GM21528 (cell line): Measurements from ENCODE around the gene PRDM16.
"Not testable (repeated sequence)": the region's sequence is repeated elsewhere in the genome, so short reads cannot be mapped to it uniquely, and the experiment has no call there.

Experiments
- ATAC-seq: cut with Tn5 transposase; IDR thresholded peaks from one replicate; pipeline ENCODE4 v1.9.1; 2021; ENCODE audit warnings: mild to moderate bottlenecking, moderate library complexity; ENCODE audit not compliant: unreplicated experiment, low FRiP score

The PRDM16 gene

DNA sequence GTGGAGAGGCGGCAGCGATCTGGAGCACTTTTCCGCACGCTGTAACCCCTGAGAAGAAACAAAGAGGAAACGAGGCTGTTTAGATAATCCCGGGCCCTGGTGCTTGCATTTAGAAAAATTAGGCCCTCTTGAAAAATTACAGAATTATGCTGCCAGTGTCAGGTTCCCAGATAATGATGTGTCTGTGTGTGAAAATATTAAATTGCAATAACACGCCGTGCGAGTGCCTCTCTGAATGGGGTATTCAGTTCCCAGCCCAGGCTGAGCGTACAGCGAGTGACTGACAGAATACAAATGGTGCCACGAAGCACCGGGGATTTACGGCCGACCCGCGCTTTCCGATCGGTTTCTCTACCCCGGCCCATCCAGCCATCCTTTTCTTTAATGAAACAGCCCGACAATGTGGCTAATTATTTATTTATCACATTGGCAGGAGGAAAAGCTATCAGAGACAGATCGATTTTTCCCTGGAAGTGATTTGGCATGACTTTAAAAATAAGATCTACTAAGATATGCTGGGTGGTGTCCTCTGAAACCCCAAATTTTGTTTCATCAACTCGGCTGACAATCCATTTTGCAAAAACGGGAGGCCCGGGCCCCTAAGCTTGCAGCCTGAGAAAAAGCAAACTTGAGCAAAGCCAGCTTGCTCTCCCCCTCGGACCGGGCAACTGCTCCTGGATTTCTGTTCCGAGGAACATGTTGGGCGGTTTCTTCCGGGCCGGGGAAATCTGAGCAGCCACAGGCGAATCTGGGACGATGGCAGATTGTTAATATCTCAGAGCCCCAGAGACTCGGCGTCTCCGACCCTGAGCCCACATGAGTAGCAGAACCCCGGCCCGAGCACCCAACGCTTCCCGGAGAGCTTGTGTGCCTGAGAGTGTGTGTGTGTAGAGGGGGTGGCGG is 11.3 kb downstream of the PRDM16 start:
- no peak for ATAC-seq

DNA sequence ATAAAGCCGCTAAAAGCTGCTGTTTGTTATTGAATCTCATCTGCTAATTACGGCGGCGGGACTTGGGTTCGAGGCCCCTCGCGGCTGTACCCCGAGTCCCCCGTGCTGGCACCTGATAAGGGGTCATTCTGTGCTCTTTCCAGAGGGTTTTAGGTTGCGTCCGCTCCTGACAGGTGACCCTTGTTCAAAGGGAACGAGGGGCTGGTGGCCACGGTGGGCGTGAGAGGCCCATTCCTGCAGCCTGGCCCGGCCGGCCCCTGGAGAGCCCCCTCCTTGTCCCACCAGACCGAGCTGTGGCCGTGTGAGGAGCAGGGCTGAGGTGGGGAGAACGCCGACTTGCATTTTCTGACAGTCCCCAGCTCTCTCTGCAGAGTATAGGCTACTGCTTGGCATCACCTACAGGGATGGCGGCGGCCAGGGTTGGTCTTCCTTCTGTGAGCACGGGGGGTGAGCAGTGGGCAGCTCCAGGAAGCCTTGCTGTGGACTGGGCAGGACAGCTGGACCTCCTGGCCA is 12.2 kb downstream of the PRDM16 start:
- ATAC-seq = no peak

DNA sequence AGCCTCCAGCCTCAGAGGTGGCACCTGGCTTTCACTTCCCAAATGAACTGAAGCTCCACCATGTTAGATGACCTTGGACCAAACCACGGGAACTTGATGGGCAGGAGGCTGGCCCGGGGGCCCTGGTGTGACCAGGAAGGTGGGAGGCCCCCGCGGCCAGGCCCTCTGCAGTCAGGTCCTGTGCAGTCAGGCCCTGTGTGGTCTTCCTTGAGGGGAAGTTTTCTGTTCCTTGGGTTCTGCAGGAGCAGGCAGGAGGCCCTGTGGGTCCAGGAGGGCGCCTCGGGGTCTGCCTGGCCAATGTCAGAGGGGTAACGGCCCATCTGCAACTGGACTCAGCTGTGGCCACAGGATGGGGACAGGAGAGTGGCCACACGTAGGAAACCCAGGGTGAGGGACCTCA is 13.0 kb downstream of the PRDM16 start:
- no peak for ATAC-seq

DNA sequence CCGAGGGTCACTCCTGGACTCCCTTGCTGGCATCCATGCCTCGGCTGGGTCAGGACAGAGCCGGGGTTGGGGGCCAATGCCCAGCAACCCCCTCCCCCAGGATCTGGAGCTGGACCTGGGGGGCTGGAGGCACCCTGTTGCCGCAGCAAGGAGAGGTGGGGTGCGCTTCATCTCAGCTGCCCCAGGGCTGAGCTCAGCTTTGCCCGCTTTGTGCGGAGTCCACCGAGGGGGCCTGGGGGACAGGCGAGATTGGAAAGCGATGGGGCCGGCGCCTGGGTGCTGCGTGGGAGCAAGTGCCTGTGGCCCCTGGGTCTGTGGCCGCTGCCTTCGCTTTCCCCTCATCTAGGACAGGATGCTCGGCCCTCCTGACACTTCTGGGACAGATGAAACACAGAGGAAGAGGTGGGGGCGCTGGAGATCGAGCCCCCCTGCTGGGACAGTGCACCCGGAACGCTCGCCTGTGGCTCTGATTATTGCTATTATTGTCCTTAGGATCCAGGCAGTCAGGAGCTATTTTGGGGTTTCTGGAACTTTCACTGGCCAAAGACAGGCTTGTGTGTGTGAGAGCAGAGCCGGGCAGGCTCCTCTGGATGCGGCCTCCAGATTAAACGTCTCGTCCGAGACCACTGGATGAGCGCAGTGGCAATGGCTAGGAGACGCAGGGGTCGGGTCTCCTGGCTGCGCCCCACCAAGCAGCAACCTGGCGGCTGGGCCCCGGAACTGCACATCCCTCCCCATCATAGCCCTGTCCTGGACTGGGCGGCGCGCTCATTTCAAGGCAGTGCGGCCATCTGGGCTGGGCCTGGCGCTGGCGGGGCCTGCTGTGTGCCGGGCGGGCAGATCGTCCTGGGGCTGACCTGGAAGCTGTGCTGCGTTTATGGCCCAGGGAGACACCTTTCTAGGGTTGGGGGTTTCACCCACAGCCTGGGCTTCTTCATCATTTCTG is 13.8 kb downstream of the PRDM16 start:
- ATAC-seq = no peak

DNA sequence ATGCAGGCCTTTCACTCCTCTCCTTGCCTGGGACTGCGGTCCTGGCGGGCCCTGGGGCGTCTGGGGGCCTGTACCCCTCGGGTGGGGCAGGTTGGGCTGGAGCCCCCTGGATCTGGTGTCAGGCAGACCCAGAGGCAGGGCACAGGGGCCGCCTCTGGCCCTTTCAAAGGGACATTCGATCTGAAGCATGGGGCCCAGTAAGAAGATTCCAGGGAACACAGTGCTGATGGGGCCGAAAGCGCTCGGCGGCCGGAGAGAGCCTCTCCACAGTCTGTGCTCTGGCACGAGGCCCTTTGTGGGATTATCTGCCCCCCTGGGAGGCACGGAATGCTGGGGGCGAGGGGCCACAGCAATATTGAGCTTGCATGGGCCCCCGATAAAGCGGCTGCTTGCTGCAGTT is 15.2 kb downstream of the PRDM16 start:
- ATAC-seq = no peak

DNA sequence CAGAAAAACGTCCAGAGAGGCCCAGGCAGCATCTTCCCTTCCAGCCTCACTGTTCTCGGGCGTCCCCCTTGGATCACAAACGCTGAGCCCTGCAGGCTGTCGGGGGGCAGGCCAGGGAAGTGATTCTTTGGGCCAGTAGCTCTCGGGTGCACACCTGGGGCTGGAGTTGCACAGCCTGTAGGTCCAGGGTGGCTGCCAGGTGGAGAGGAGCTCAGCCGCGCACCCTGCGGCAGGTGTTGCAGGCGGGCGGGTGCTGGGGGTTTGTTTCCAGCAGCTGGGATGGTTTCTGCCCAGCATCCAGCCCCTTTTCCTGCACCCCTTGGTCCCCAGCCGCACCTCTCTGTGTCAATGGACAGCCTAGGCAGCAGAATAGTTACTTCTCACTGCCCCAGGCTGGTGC is 15.7 kb downstream of the PRDM16 start:
- no peak for ATAC-seq

DNA sequence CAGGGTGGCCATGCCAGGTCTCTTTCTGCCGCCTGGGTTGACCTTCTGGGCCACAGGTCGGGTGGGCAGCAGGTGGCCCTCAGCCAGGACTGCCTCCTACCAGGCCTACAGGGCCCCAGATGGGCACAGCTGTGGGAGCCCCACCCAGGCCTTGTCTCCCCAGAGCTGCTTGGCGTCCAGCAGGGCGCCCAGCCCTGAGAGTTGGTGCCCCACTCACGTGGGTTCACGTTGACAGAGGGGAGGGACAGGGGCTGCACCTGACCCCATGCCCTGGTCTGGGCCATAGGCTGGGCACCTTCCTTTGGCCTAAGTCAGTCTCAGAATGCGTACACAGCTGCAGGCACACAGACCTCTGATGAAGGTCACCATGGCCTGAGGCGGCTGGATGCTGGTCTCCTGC is 16.7 kb downstream of the PRDM16 start:
- ATAC-seq = no peak

DNA sequence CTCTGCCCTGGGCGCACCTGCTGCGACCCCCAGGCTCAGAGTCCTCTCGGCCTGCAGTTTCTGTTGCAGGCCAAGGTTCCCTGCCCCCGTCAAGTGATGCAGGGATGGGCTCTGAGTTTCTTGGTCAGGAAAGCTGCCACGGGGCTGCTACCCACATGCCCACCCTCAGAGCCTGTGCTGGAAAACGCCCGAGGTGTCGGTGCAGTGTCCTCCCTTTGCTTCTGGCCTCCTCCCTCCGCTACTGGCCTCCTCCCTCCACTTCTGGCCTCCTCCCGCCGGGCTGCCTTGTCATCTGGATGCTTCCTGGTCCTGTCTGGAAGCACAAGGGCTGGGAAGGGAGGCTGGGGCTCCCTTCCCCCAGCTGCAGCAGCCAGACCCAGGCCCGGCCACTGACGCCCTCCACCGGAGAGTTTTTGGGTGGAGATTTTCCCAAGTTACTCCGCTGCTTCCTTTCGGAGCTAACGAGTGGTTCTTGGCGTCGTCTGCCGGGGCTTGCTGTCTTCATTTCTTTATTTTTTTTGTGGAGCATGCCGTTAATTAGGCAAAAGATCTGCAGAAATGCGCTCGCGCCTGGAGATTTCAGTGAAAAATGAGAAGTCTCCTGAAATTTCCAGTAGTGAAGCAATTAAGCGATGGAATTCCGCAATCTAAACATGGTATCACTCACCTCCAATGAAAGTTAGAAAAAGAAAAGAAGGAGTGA is 17.4 kb downstream of the PRDM16 start:
- no peak for ATAC-seq

DNA sequence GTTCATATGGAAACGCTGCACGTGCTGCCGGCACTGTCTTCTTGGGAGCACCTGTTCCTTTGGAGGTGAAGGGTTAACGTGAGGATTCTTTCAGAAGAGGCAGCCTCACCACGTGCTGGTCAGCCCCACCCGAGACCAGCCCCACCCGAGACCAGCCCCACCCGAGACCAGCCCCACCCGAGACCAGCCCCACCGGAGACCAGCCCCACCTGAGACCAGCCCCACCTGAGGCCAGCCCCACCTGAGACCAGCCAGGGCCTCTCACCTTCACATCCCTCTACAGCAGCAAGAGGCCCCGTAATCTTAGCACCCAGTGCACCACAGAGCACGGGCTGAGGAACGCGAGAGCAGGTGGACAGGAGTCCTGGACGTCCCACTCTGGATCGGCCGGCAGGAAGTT is 18.0 kb downstream of the PRDM16 start:
- no peak for ATAC-seq

DNA sequence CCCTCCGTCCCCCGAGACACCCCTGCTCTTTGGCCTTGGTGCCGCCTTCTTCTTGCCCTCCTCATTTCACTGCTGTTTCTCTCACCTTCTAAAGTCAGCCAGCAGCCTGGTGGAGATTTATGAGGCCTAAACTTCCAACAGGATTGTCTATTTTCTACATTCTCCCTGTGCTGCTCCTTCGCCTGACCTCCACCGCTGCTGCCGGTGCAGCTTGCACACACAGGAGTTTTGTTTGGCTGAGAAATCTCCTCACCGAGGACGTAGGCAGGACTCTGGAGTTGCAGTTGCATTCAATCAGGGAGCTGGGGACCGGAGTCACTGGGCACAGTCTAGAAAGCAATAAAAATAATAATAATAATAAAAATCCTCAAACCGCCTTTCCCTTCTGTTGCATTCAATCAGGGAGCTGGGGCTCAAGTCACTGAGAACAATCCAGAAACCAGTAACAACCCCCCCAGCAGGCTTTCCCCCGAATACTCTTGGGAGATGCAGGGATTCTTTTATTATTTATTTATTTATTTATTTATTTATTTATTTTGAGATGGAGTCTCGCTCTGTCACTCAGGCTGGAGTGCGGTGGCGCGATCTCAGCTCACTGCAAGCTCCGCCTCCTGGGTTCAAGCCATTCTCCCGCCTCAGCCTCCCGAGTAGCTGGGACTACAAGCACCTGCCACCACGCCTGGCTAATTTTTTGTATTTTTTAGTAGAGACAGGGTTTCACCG is 19.1 kb downstream of the PRDM16 start:
- not testable (repeated sequence) for ATAC-seq

DNA sequence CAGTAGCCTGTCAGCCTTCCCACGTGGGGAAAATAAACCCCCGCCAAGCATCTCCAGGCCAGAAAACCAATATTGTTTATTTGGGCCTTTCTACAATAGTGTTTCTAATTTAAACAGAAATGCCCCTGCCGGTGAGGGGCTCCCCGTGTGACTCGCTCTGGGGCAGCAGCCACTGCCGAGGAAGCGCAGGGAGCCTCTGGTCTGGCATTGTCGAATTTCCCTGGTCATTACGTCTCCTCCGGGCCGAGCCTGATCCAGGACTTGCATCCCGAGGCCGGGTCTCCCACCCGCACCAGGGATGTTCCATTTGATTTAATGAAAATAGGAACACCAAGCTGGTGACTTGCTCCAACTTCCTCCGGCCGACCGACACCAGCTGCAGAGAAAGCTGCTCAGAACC is 20.5 kb downstream of the PRDM16 start:
- no peak for ATAC-seq

DNA sequence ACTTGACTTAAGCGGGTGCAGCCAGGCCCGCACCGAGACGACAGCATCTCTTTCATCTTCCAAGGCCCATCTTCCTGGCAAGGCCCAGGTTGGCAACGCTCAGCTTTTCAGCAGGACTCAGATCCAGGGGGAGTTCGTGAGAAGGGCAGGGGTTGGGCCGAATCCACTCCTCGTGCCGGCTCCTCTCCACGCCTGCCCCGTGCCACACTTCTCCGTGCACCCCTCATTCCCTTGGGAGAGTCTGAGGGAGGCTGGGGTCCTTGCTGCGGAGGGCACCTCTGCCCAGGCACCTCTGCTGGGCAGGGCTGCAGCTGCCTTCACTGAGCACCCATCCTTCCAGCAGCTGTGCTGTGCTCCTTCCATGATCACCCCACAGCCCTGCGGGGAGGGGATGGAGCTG is 22.3 kb downstream of the PRDM16 start:
- ATAC-seq = no peak

DNA sequence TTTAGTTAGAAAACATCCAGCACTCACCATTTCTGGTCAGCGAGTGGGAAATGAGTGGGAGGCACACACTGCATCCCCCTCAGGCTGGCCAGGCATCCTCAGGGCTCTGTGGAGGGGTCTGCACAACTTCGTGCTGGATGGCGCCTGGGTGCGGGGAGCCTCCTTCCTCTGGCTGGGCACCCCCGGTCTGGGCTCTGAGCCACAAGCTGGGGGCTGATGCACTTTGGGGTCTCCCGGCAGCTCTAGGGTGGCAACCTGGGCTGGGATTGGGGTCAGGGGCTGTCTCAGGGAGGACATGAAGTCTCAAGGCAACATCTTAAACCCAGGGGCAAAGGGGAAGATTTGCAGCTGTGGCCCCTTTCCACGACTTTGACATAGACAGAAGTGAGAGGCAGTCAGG is 23.5 kb downstream of the PRDM16 start:
- ATAC-seq = no peak

DNA sequence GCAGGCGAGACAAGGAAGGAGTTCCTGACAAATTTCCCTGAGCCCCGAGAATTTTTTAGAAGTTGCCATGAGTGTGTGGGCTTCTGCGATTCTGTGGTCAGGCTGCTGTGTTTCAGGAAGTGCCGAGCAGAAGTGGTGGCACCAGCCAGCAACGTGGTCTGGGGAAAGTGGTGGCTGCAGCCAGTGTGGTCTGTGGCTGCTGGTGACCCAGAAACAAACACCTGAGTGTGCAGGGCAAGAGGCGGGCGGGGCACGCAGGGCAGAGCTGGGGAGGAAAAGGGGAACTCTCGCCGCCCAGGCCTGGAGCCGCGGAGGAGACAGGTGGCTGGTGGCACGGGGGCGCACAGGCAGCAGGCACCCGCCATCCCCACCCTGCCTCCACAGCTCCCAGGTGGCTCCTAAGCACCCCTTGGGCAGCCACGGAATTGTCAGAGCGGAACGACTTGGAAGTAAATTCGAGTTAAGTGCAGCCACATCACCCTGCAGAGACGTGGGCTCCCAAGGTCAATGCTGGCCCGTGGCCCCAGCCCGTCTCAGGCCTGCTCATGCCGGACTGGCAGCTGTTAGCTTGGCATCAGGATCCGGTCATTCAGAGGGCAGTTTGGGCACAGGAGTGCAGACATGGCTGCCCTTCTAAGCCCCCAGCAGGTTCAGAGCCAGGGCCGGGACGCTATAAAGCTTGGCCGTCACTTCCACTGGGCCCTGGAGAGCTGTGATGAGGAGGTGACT is 25.1 kb downstream of the PRDM16 start:
- ATAC-seq = no peak

DNA sequence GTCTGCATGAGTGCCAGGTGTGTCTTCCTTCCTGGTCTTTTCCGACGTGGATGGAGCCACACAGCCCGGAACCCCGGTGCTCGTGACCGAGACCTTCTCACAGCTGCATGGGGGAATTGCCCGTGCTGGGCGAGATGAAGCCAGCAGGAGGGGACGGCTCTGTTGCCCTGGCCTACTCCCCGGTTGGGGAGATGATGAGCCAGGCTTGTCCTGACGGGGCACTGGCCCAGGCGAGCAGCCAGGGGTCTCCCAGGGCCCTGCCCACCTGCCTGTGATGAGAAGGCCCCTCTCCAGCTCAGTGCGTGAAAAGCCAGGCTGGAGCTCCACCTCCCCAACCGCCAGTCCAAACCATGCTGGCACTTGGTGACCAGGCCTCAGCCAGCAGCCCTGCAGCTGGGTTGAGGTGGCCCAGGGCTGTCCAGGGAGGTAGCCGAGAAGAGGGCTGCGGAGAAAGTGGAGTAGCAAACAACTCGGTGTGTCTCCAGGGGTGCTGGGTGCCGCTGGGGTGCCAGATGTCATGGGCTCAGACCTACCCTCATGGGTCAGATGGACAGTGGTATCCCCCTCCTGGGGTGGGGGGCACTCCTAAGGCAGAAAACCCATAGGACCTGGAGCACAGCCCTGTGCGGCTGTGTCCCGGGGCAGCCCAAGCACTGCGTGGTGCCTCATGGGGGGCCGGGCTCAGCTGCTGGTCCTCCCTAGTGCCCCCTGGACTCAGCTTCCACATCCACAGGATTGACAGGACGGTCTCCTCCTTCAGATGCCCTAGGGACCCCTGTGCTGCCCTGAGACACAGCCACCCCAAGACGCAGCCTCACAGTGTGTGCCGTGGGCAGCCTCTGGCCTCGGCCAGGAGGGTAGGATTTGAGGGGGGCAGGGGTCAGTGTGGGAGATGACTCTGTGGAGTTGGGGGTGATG is 26.1 kb downstream of the PRDM16 start:
- no peak for ATAC-seq

DNA sequence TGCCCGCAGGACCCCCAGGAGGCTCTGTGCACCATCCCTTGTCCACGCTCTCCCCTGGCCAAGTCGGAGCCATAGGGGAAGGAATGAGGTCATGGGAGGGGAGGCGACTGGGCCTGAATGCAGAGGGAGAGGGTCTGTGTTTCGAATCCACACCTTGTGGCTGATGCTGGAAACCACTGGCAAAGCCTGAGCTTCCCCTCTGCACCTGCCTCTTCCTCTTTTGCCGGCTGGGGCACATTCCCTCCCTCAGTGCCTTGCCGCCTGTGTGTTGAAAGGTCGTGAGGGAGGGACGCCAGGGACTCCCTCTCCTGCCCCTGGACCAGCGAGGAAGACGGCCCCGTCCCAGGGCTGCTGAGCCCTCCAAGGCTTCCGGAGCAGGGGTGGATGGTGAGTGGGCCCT is 27.3 kb downstream of the PRDM16 start:
- ATAC-seq = no peak

DNA sequence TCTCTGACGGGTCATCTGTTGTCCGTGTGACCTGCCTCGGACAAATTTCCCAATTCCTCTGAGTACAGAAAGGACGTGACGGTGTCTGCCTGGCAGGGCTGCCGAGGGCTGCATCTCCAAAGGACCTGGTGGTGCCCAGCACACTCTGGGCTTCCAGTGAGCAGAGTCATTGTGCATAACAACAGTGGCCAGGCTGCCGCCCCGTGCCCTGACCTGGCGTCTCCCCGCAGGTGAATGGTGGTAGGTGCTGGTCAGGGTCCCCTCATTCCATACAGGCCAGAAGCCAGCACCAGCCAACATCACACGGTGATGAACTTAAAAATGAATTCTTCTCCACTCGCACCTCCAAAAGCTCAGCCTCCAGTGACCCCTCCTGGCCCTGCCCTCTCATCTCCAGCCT is 28.2 kb downstream of the PRDM16 start:
- ATAC-seq = no peak

DNA sequence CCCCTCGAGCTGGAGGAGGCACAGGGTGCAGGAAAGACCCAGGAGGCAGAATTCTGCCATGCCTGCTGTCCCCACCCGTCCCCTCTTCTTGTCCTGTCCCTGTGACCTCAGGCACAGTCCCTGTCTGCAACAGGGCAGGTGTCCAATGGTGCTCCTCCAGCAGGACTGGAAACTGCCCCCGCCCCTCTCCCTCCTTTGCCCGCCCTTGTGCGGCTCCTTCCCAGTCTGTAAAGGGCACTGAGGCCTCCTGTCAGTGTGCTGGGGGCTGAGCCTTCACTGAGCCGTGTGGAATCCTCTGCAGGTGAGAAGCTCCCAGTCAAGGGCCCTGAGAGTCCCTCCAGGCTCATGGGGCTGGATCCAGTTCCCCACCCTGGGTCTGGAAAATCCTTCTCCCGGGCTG is 28.9 kb downstream of the PRDM16 start:
- no peak for ATAC-seq
